GM18909 (cell line): ENCODE data around the gene CACYBP.
A peak's percentile ranks its signal among the peaks of the same experiment; 100 is the strongest.

Experiments used
- ATAC-seq: cut with Tn5 transposase; IDR thresholded peaks from one replicate; pipeline ENCODE4 v1.9.1; 2021; ENCODE audit warnings: mild to moderate bottlenecking; ENCODE audit not compliant: unreplicated experiment, poor library complexity

The CACYBP gene

DNA sequence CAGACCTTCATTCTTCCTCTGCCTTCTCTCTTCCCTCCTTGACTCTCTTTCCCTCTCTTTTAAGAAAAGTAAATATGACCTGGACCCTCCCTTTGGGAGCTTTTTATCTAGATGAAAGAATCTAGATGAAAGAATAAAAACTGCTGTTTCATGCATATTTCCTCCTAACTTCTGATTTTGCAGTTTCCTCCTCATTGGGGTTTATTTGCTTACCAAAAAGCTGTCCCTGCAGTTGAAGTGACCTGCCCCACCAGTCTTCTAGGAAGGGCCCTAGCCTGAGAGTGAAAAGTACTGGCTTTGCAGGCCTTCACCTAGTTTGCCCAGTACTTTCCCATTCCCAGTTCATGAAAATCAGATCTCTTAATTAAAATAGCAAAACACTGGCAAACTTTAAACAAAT is 28.3 kb upstream of the CACYBP start:
- no peak for ATAC-seq

DNA sequence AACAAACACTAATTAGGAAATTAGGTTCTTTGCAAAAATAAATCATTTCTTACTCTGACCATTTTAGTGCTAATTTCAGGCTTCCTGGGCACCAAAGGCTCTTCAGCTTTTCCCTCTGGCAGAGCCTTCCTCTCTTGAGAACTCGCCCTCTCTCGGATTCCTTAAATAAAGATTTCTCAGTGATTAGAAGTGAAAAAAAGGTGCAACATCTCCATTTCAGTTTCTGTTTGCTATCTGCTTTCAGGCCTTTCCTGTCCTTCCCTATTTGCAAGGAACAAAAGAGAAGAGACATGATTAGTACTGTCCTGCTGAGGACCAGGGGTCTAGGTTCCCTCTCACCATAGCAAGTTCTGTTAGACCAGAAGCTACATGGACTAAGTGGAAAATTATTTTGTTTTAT is 27.8 kb upstream of the CACYBP start:
- ATAC-seq: no peak

DNA sequence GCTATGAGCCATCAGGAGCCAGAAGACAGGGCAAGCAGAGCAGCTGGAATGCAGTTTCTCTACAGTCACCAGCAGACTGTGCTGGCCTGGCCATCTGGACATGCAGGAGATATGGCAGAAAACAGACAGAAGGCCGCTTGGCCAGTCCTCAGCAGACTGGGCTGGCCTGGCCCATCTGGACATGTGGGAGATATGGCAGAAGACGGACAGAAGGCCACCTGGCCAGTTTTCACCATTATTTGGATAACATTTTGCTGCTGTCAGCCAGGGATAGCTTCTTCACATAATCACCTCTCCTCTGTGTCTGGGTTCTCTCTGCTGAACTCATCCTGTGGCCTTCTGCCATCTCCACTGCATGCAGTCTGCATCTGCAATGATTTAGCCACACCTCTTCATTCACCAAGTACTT is 25.0 kb upstream of the CACYBP start:
- no peak for ATAC-seq

DNA sequence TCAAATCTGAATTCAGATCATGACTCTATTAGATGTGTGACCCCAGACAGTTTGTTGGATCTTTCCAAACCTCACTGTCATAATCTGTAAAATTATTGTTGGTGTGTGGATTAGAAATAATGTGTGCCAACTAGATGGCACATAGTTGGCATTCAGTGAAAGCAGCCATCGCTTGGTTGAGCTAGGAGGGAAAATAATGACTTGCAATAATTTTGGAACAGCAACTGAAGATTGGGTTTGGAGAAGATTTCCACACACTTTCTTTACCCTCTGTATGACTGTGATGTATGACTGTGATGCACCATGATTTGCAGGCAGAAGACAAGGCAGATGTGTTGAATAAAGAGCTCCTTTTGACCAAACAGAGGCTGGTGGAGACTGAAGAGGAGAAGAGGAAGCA is 24.0 kb upstream of the CACYBP start:
- no peak for ATAC-seq

DNA sequence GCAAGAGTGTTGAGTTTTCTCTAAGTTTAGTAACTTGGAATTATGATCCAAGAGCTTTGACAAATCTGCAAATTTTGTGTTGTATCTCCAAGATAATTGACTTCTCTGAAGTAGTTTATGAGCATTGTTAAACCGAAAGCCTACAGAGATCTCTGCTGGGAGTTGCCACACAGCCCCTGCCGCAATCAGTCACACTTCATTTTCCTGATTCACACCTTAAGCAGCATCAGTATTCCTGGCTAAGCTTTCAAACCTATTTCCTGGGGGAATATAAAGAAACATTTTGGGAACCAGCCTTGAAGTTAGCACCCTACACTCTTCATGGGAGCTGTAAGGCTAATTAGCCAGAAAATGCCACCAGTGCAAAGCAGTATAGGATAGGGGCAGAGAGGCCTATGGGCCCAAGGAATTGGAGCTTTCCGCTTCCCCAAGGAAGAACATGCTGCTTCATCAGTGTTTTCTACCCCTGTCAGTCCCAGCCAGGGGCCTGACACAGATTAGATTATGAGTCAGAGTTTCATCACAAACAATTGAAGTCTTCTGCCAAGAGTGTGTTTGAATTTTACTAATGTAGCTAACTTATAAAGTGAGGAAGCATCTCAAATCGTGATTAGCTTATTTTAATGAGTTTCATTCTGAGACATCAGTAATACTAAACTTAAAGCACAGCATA is 23.2 kb upstream of the CACYBP start:
- no peak for ATAC-seq

DNA sequence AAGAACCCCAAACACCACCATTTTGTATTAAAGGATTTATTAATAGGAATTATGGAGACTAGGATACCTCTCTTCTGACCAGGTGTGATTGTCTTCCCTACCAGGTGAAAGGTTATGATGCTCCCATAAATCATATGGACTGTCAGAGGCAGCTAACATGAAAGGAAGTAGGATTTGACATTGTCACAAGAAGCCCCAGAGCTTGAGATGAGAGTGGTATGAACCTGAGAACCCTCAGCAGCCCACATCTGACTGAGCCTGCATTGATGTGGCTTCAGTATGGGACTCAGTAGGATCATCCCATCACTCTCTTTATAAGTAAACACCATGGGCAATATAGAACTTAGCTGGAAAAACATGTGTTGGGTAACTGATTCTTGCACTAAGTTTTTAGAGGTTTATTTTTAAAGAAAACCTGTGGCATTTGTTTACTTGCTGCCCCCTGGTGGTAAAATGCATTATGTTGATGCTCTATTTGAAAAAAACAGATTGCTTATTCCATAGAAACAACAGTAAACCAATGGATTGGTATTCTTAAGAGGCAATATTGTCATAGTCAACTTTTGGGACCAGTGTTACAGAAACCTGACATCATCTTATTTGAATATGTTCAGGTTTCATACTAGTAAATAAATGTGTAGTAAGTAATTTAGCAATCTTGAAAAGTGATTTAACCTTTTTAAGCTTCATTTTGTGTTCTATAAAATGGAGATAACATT is 16.6 kb upstream of the CACYBP start:
- ATAC-seq: no peak

DNA sequence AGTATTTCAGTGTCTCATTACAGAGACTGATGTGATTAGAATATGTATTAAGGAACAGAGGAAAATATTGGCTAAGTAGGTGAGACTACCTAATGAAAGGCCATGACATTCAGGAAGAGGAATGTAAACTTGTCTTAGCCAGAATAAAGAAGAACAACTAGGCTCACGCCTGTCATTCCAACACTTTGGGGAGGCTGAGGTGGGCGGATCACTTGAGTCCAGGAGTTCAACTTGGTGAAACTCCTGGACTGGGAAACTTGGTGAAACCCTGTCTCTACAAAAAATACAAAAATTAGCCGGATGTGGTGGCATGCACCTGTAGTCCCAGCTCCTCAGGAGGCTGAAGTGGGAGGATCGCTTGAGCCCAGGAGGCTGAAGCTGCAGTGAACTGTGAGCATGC is 14.8 kb upstream of the CACYBP start:
- ATAC-seq: no peak

DNA sequence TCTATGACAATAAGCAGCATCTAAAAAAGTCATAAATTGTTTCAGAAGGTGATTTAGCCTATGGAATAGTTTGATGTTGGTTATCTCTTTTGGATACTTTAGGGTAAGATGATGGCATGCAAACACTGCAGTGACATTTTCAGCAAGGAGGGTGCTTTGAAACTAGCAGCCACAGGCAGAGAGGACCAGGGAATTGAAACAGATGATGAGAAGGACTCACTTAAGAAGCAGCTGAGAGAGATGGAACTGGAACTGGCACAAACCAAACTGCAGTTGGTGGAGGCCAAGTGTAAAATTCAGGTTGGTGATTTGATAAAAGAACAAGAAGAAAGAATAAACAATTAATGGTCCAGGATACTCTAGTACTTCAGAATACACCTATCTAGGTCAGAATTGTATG is 11.2 kb upstream of the CACYBP start:
- ATAC-seq: no peak

DNA sequence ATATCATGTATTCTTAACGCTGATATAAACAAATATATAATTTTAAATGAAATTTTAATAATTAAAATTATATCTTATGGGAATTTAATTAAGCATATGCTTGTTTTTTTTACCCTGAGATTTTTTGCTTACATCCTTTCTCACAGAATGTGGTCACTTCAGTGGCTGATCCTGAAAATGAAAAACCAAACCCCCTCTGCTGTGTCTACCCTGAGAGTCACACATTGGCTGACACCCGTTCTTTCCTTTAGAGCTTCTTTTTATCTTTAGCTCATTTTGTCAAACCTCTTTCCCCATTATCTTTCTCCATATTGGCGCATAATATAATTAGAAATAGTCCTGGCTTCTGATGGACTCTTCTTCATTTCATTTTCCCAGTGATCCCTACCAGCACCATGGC is 10.8 kb upstream of the CACYBP start:
- ATAC-seq: peak; percentile 55

DNA sequence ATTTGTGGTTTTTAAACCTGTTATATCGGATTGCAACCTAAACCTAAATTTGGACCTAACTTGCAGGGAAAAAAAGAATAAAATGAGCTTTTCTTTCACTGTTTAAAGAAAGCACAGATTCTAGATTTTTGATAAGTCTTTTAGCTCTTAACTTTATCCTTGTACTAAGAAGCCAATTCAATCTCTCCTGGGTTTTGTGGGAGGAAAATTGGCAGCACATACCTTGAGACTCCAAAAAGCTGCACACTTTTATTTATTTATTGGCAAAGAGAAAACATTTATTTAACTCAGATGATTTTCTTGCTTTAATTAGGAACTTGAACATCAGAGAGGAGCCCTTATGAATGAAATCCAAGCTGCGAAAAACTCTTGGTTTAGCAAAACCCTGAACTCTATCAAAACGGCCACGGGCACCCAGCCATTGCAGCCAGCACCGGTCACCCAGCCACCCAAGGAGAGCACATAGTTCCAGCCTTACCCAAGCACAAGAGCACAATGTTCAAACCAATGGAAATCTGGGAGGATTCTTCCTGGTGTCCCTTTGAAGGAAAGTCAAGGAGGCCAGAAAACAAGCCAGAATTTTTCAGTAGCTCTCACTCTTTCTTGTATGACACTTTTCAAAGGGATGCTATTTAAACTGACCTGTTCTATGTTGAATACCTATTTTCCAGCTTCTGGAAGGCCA is 10.1 kb upstream of the CACYBP start:
- no peak for ATAC-seq

DNA sequence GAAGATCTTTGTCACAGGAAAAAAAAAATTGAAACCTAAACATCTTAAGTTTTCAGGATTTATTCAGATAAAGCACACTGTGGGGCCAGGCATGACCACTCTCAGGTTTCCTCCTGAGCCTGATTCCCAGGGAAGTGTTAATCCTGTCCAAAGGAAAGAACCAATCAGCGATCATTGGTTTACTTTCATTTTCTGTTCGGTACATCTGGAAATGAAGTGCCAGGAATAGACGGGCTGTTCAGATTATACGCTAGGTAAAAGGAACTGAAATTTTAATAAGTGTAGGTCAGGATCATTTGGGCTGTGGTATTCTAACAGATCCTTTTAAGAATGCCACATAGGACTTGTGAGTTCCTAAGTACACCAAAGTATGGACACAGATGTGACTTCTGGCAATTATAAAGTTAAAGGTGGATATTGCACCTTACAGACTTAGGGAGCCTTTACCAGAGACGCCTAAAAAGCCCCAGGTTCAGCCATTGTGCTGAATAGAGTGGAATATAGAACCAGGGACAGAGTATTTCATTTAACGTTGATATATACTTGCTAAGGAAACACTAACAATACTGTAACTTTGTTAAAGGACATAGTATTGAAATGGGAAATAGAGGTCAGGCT is 9.3 kb upstream of the CACYBP start:
- no peak for ATAC-seq

DNA sequence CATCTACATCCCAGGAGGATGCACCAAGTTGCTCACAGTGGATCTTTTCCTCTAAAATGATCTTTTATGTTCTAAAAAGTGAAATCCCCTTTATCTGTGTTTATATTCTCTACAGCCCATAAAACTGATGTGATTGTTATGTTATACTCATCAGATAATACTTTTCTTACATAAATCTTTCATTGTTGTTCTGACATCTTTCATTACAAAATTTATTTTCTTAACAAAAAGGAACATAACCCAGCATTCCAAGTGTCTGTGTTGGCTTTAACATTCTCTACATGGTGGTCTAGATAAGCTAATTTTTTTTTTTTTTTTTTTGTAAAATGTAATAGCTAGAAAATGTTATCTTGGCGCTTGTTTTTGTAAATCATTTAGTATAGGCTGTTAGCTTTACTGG is 8.3 kb upstream of the CACYBP start:
- no peak for ATAC-seq

DNA sequence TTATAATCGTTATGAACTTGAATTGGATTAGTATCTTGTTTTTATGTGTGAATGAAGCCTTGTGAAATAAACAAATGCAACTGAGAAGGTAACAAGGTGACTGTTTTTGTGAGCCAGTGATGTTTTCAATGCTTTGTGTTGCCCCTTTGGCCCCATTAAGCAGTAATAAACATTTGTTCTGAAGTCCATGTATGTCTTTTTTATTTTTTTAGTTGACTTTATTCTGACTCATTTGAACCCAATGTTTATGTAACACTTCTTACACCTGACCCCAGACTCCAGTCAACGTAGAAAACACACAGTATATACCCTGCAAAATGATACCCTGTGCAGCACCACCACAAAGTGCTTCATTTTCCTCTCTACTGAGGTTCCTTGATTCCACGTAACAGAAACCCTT is 4.6 kb upstream of the CACYBP start:
- ATAC-seq: no peak

DNA sequence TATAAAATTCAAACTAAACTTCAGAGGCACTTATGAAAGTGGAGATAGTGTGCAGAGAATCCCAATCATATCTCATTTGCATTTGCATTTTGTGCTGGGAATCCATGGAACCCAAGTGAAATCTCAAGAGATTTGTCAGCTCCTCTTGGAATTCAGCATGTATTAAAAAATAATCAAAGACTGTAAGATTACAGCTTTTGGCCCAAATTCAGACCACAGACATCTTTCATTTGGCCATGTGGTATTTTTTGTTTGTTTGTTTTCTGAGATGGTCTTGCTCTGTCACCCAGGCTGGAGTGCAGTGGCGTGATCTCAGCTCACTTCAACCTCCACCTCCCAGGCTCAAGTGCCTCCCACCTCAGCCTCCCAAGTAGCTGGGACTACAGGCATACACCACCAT is 3.8 kb upstream of the CACYBP start:
- no peak for ATAC-seq

DNA sequence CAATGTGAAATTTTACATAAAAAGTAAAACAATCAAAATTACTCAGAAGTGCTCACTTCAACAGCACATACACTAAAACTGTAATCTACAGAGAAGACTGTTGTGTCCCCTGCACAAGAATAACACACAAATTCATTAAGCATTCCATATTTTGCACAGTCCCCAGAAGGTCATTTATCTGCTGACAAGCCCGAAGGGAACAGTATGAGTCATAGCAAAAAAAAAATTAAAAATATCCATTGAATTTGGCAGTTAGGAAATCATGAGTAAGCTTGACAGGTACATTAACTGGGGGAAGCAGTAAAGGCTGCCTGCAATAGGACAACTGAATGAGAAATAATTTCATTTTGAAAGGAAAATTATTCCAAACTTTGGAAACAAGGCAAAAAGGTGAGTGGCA is 3.3 kb upstream of the CACYBP start:
- no peak for ATAC-seq

DNA sequence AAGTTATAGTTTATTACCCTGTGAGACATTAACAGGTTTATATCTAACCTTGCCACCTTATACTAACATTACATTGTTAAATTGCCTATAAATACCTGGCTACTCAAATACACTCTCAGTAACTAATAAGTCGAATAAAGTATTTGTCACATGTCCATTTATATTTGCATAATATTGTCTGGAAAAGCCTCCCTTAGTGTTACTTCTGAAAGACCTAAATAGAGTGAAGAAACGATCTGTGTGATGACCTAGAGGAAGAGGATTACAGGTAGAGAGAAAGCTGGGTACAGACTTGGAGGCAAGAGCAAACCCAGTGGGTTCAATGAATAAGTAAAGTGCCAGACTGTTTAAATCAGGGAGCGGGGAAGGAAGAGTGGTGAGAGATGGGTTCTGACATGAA is 2.7 kb upstream of the CACYBP start:
- no peak for ATAC-seq

DNA sequence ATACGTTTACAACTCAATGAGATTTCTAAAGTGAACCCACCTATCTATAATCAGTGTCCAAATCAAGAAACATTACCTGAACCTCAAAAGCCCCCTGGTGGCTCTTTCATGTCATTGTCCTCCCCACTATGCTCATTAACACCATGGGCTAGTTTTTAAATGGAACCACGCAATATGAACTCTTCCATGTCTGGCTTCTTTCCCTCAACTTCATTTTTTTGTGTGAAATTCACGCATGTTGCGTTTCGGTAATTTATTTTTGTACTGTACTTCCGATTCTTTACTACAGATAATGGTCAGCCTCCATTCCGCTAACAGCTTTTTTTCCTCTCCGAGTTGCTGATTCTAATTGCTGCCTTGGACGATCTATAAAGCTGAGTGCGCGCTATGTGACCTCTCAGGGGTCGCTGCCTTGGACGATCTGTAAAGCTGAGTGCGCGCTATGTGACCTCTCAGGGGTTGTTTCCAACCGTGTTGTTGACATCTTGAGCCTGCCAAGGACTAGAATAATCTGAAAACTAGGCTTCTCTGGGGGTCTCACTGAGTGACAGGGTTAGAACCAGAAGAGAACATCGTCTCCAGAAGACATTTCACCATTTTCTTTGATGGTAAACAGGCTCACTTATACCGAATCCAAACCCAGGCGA is 1.1 kb upstream of the CACYBP start:
- ATAC-seq: peak; percentile 0

DNA sequence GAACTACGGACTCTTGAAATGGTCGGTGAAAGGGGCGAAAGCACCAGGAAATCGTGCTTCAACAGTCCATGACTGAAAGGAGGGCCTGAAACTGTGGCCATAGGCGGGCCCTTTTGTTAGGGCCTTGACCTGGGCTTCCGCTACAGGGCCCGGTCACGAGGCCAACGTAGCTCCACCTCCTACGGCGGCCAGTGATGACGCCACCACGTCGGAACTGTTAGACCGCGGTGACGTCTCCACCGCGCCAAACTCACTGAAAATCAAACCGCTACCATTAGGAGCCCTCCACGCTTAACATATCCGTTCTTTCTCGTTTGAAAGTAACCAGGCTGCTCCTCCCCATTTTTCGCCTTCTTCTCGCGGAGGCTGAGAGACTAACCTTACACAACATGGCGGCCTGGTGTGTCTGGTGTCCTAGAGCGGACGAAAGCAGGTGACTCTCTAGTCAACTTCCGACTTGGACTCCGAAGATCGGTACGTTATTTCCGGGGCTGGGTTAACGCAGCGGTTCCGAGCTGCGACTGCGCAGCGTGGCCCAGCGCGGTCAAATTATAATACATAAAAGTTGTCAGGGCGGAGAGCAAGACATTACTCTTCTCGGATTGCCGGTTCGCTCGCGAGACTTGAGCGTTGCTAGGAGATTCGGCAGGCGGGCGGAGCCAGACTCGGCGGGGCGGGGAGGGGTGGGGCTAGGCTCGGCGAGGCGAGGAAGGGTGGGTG is 371 bp upstream of the CACYBP start:
- peak; percentile 80 for ATAC-seq

DNA sequence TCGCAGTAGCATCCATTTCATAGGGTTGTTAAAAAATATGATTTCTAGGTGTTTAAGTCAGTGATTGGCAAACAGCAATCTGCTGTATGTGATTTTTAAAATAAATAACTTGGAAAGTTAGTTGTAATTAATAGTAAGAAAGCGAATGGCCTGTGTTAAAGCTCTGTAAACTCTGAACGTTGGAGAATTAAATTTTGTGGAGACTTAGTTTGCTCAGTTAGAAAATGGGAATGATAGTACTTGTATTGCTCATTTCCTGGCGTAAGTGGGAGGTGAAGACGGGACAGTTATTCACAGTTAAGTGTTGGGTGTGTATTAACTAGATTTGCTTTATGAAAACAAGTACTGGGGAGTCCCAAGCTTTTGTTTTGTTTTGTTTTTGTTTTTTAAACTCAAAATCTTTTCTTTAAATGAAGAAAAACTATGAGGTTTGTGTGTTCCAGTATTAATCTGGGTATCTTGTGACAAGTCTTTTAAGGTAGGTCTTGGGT is 995 bp downstream of the CACYBP start:
- no peak for ATAC-seq

DNA sequence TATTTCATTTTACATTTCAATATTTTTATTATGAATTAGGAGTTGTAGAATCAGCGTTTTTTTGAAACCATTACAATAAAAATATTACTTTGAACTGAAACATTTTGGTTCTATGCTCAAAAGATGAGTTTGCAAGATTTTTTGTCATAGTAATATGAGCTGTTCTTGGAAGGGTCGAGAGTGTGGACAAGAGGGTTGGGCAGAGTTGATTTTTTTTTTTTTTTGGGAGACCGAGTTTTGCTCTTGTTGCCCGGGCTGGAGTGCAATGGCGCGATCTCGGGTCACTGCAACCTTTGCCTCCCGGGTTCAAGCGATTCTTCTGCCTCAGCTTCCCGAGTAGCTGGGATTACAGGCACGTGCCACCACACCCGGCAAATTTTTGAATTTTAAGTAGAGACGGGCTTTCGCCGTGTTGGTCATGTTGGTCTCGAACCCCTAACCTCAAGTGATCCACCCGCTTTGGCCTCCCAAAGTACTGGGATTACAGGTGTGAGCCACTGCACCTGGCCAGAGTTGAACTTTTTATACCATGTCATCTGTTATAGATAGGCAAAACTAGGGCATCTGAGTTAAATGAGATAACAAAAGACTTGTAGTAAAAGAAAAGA is 3.3 kb downstream of the CACYBP start:
- no peak for ATAC-seq
